ENCODE data around the gene MATN1. TPM values are rescaled to one million over a fixed set of nuclear protein-coding genes. Genes with fewer than 3 reads are reported as not detected.

The MATN1 gene
- polyA plus RNA-seq, 2 donors: 0.01 to 0.02 TPM

- WGBS, 2 donors: 82 to 88% methylated on average over 7 of the region's 7 CpGs
- H3K4me3 ChIP-seq (ENCODE audit: low read depth in 1 of 2, low read length in 2 of 2): no peak overlapping the region
- no peaks in the 10 kb centered on the region for H3K4me1 ChIP-seq (ENCODE audit: control insufficient read depth in 2 of 2, insufficient read depth in 2 of 2, low read length in 1 of 2)
- H3K9me3 ChIP-seq (ENCODE audit: control insufficient read depth in 2 of 2, insufficient read depth in 1 of 2, low read depth in 1 of 2, low read length in 1 of 2): no peaks in the 10 kb centered on the region
- peak overlapping the region in 1 of 2 donors; percentile 11 for H3K27ac ChIP-seq (ENCODE audit: low read depth in 2 of 2, low read length in 1 of 2)
- H3K36me3 ChIP-seq (ENCODE audit: control insufficient read depth in 2 of 2, insufficient read depth in 2 of 2, low read length in 1 of 2): no peaks in the 10 kb centered on the region
- no peaks in the 10 kb centered on the region for H3K27me3 ChIP-seq (ENCODE audit: control insufficient read depth in 1 of 2, insufficient read depth in 2 of 2, low read length in 2 of 2)
Measured at GRCh38 chr1:30758121-30758688, 34.8 kb upstream of the MATN1 start.

- Histone ChIP-seq H3K36me3 (ENCODE audit: control insufficient read depth in 2 of 2, insufficient read depth in 2 of 2, low read length in 1 of 2) (no peaks in the 10 kb centered on the region), H3K4me1 (ENCODE audit: control insufficient read depth in 2 of 2, insufficient read depth in 2 of 2, low read length in 1 of 2) (no peaks in the 10 kb centered on the region), H3K4me3 (ENCODE audit: low read depth in 1 of 2, low read length in 2 of 2) (peak within 1 kb of the TSS; percentile 25 to 30), H3K27me3 (ENCODE audit: control insufficient read depth in 1 of 2, insufficient read depth in 2 of 2, low read length in 2 of 2) (no peaks in the 10 kb centered on the region), H3K9me3 (ENCODE audit: control insufficient read depth in 2 of 2, insufficient read depth in 1 of 2, low read depth in 1 of 2, low read length in 1 of 2) (no peaks in the 10 kb centered on the region), H3K27ac (ENCODE audit: low read depth in 2 of 2, low read length in 1 of 2) (peak within 1 kb of the TSS; percentile 50 to 54)
- 47 to 60% methylated on average over 21 of the region's 21 CpGs for WGBS, 2 donors
Measured at GRCh38 chr1:30757352-30758120, 34.2 kb upstream of the MATN1 start, which contains the start of gene LAPTM5. TSS of gene LAPTM5 (minus strand) at chr1:30757774. CDS start at chr1:30757745, 29 bp downstream.

- Histone ChIP-seq H3K4me1 (ENCODE audit: control insufficient read depth in 2 of 2, insufficient read depth in 2 of 2, low read length in 1 of 2) (peaks cover 0 to 3% of the 10 kb centered on the region in 2 donors), H3K9me3 (ENCODE audit: control insufficient read depth in 2 of 2, insufficient read depth in 1 of 2, low read depth in 1 of 2, low read length in 1 of 2) (no peaks in the 10 kb centered on the region), H3K27me3 (ENCODE audit: control insufficient read depth in 1 of 2, insufficient read depth in 2 of 2, low read length in 2 of 2) (no peaks in the 10 kb centered on the region), H3K27ac (ENCODE audit: low read depth in 2 of 2, low read length in 1 of 2) (peak overlapping the region; percentile 50 to 54), H3K36me3 (ENCODE audit: control insufficient read depth in 2 of 2, insufficient read depth in 2 of 2, low read length in 1 of 2) (no peaks in the 10 kb centered on the region), H3K4me3 (ENCODE audit: low read depth in 1 of 2, low read length in 2 of 2) (peak overlapping the region; percentile 25 to 30)
- 51 to 66% methylated on average over 17 of the region's 17 CpGs for WGBS, 2 donors
Measured at GRCh38 chr1:30756545-30757351, 33.4 kb upstream of the MATN1 start.

- Histone ChIP-seq H3K27ac (ENCODE audit: low read depth in 2 of 2, low read length in 1 of 2) (no peak overlapping the region), H3K9me3 (ENCODE audit: control insufficient read depth in 2 of 2, insufficient read depth in 1 of 2, low read depth in 1 of 2, low read length in 1 of 2) (no peaks in the 10 kb centered on the region), H3K36me3 (ENCODE audit: control insufficient read depth in 2 of 2, insufficient read depth in 2 of 2, low read length in 1 of 2) (no peaks in the 10 kb centered on the region), H3K4me1 (ENCODE audit: control insufficient read depth in 2 of 2, insufficient read depth in 2 of 2, low read length in 1 of 2) (peaks cover 0 to 3% of the 10 kb centered on the region in 2 donors), H3K27me3 (ENCODE audit: control insufficient read depth in 1 of 2, insufficient read depth in 2 of 2, low read length in 2 of 2) (no peaks in the 10 kb centered on the region), H3K4me3 (ENCODE audit: low read depth in 1 of 2, low read length in 2 of 2) (peak overlapping the region in 1 of 2 donors; percentile 18)
- 76 to 78% methylated on average over 4 of the region's 4 CpGs for WGBS, 2 donors
Measured at GRCh38 chr1:30756206-30756544, 32.8 kb upstream of the MATN1 start.

- Histone ChIP-seq H3K27ac (ENCODE audit: low read depth in 2 of 2, low read length in 1 of 2) (no peak overlapping the region), H3K36me3 (ENCODE audit: control insufficient read depth in 2 of 2, insufficient read depth in 2 of 2, low read length in 1 of 2) (no peaks in the 10 kb centered on the region), H3K4me3 (ENCODE audit: low read depth in 1 of 2, low read length in 2 of 2) (peak overlapping the region in 1 of 2 donors; percentile 18), H3K27me3 (ENCODE audit: control insufficient read depth in 1 of 2, insufficient read depth in 2 of 2, low read length in 2 of 2) (no peaks in the 10 kb centered on the region), H3K4me1 (ENCODE audit: control insufficient read depth in 2 of 2, insufficient read depth in 2 of 2, low read length in 1 of 2) (peaks cover 0 to 5% of the 10 kb centered on the region in 2 donors), H3K9me3 (ENCODE audit: control insufficient read depth in 2 of 2, insufficient read depth in 1 of 2, low read depth in 1 of 2, low read length in 1 of 2) (no peaks in the 10 kb centered on the region)
- WGBS, 2 donors: 66 to 74% methylated on average over 4 of the region's 4 CpGs
Measured at GRCh38 chr1:30755746-30756145, 32.4 kb upstream of the MATN1 start.

GRCh38 chr1:30755334-30755733 lies 31.9 kb upstream of the MATN1 start:
- H3K27ac ChIP-seq (ENCODE audit: low read depth in 2 of 2, low read length in 1 of 2): peak overlapping the region in 1 of 2 donors; percentile 21

GRCh38 chr1:30754684-30755171 lies 31.3 kb upstream of the MATN1 start:
- no peaks in the 10 kb centered on the region for H3K36me3 ChIP-seq (ENCODE audit: control insufficient read depth in 2 of 2, insufficient read depth in 2 of 2, low read length in 1 of 2)
- H3K9me3 ChIP-seq (ENCODE audit: control insufficient read depth in 2 of 2, insufficient read depth in 1 of 2, low read depth in 1 of 2, low read length in 1 of 2): no peaks in the 10 kb centered on the region
- H3K4me1 ChIP-seq (ENCODE audit: control insufficient read depth in 2 of 2, insufficient read depth in 2 of 2, low read length in 1 of 2): peaks cover 0 to 8% of the 10 kb centered on the region in 2 donors
- peak overlapping the region in 1 of 2 donors; percentile 21 for H3K27ac ChIP-seq (ENCODE audit: low read depth in 2 of 2, low read length in 1 of 2)
- H3K27me3 ChIP-seq (ENCODE audit: control insufficient read depth in 1 of 2, insufficient read depth in 2 of 2, low read length in 2 of 2): no peaks in the 10 kb centered on the region
- H3K4me3 ChIP-seq (ENCODE audit: low read depth in 1 of 2, low read length in 2 of 2): no peak overlapping the region
- WGBS, 2 donors: 81 to 83% methylated on average over 9 of the region's 9 CpGs

More at GRCh38 chr1:30755334-30755733, 31.9 kb upstream of the MATN1 start:
- Histone ChIP-seq H3K4me3 (ENCODE audit: low read depth in 1 of 2, low read length in 2 of 2) (no peak overlapping the region), H3K27me3 (ENCODE audit: control insufficient read depth in 1 of 2, insufficient read depth in 2 of 2, low read length in 2 of 2) (no peaks in the 10 kb centered on the region), H3K4me1 (ENCODE audit: control insufficient read depth in 2 of 2, insufficient read depth in 2 of 2, low read length in 1 of 2) (peaks cover 0 to 8% of the 10 kb centered on the region in 2 donors), H3K36me3 (ENCODE audit: control insufficient read depth in 2 of 2, insufficient read depth in 2 of 2, low read length in 1 of 2) (no peaks in the 10 kb centered on the region), H3K9me3 (ENCODE audit: control insufficient read depth in 2 of 2, insufficient read depth in 1 of 2, low read depth in 1 of 2, low read length in 1 of 2) (no peaks in the 10 kb centered on the region)
- WGBS, 2 donors: 86 to 89% methylated on average over 6 of the region's 6 CpGs

- H3K4me3 ChIP-seq (ENCODE audit: low read depth in 1 of 2, low read length in 2 of 2): no peak overlapping the region
- no peaks in the 10 kb centered on the region for H3K36me3 ChIP-seq (ENCODE audit: control insufficient read depth in 2 of 2, insufficient read depth in 2 of 2, low read length in 1 of 2)
- H3K27ac ChIP-seq (ENCODE audit: low read depth in 2 of 2, low read length in 1 of 2): no peak overlapping the region
- 61 to 68% methylated on average over 13 of the region's 13 CpGs for WGBS, 2 donors
- H3K4me1 ChIP-seq (ENCODE audit: control insufficient read depth in 2 of 2, insufficient read depth in 2 of 2, low read length in 1 of 2): peaks cover 0 to 10% of the 10 kb centered on the region in 2 donors
- H3K9me3 ChIP-seq (ENCODE audit: control insufficient read depth in 2 of 2, insufficient read depth in 1 of 2, low read depth in 1 of 2, low read length in 1 of 2): no peaks in the 10 kb centered on the region
- no peaks in the 10 kb centered on the region for H3K27me3 ChIP-seq (ENCODE audit: control insufficient read depth in 1 of 2, insufficient read depth in 2 of 2, low read length in 2 of 2)
Measured at GRCh38 chr1:30753660-30754123, 30.3 kb upstream of the MATN1 start.

GRCh38 chr1:30753118-30753517 lies 29.7 kb upstream of the MATN1 start:
- Histone ChIP-seq H3K4me1 (ENCODE audit: control insufficient read depth in 2 of 2, insufficient read depth in 2 of 2, low read length in 1 of 2) (peaks cover 0 to 16% of the 10 kb centered on the region in 2 donors), H3K27ac (ENCODE audit: low read depth in 2 of 2, low read length in 1 of 2) (no peak overlapping the region), H3K27me3 (ENCODE audit: control insufficient read depth in 1 of 2, insufficient read depth in 2 of 2, low read length in 2 of 2) (no peaks in the 10 kb centered on the region), H3K4me3 (ENCODE audit: low read depth in 1 of 2, low read length in 2 of 2) (no peak overlapping the region), H3K9me3 (ENCODE audit: control insufficient read depth in 2 of 2, insufficient read depth in 1 of 2, low read depth in 1 of 2, low read length in 1 of 2) (no peaks in the 10 kb centered on the region), H3K36me3 (ENCODE audit: control insufficient read depth in 2 of 2, insufficient read depth in 2 of 2, low read length in 1 of 2) (no peaks in the 10 kb centered on the region)
- 59 to 67% methylated on average over 3 of the region's 3 CpGs for WGBS, 2 donors
